Calu3 (cell line): ENCODE measurements around the gene THEMIS. TPM values are rescaled to one million over a fixed set of nuclear protein-coding genes. Genes with fewer than 3 reads are reported as not detected.

Source experiments
- BruUV-seq: library from RNA; stranded (reverse); fragments of 400-500 nt; replicated peaks from 2 replicates; lab custom pipeline; 2021; lab: Mats Ljungman, UMichigan
- CTCF ChIA-PET: fragments of 300-600 bp; sonication (Branson Sonifier 250); formaldehyde crosslinking; loops from one replicate; lab custom pipeline; 2022; ENCODE audit warnings: antibody characterized with exemption; lab: Charles Lee
- DNase-seq: peaks from one replicate; pipeline ENCODE4 v3.0.0; 2022
- H3K27ac Mint-ChIP-seq: one replicate; pipeline ENCODE4 v1.8.0; 2022; ENCODE audit warnings: mixed read lengths; ENCODE audit not compliant: unreplicated experiment
- H3K27me3 Mint-ChIP-seq: one replicate; pipeline ENCODE4 v1.8.0; 2022; ENCODE audit warnings: mixed read lengths; ENCODE audit not compliant: unreplicated experiment
- H3K36me3 Mint-ChIP-seq: one replicate; pipeline ENCODE4 v1.8.0; 2022; ENCODE audit warnings: mild to moderate bottlenecking, moderate library complexity, mixed read lengths; ENCODE audit not compliant: insufficient read depth, unreplicated experiment
- H3K4me1 Mint-ChIP-seq: one replicate; pipeline ENCODE4 v1.8.0; 2022; ENCODE audit warnings: mild to moderate bottlenecking, low read depth, mixed read lengths; ENCODE audit not compliant: unreplicated experiment
- H3K4me3 Mint-ChIP-seq: one replicate; pipeline ENCODE4 v1.8.0; 2022; ENCODE audit warnings: mild to moderate bottlenecking, low read depth, moderate library complexity, mixed read lengths; ENCODE audit not compliant: unreplicated experiment
- H3K9me3 Mint-ChIP-seq: one replicate; pipeline ENCODE4 v1.8.0; 2022; ENCODE audit warnings: low read depth, mixed read lengths; ENCODE audit not compliant: unreplicated experiment
- intact Hi-C: fragments of 100-400 bp; cut with micrococcal nuclease; formaldehyde crosslinking; loops from one replicate; pipeline ENCODE4 v1.10.0; 2022; ENCODE audit not compliant: unreplicated experiment
- total RNA-seq: library from RNA; stranded (reverse); gene quantifications from 2 replicates; pipeline ENCODE4 v1.2.3, GENCODE V29; 2022
- TF ChIP-seq, protein P1 (sequence below): fragments of 200-600 bp; IDR thresholded peaks from one replicate; pipeline ENCODE4 v1.8.0; 2022; ENCODE audit warnings: antibody characterized with exemption; ENCODE audit not compliant: unreplicated experiment

The THEMIS gene
- total RNA-seq, 1 experiment from 2014 or later: not detected

DNA sequence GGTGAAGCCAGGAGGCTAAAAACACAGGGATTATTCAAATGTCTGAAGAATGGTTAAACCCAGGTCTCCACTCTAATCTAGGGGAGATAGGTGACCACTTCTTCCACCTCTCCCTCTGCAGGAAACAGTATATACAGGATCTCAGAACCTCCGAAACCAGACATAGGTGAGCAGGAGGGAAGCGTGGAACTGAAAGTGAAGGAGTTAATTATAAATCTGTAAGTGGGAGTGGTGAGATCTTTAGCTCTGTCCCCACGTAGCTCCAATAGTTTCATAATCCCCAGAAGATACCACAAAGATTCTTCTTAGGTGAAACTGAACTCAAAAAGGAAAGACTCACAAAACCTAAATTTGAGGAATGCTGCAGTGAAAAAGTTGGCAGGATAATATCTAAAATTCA is 76.8 kb downstream of the THEMIS start:
- Mint-ChIP-seq H3K4me3 (no peak overlapping the region), H3K4me1 (no peaks in the 10 kb centered on the region), H3K27ac (no peak overlapping the region), H3K36me3 (no peaks in the 10 kb centered on the region), H3K9me3 (no peaks in the 10 kb centered on the region), H3K27me3 (no peaks in the 10 kb centered on the region)
- DNase-seq: no peak
- TF ChIP-seq, protein P1, sequence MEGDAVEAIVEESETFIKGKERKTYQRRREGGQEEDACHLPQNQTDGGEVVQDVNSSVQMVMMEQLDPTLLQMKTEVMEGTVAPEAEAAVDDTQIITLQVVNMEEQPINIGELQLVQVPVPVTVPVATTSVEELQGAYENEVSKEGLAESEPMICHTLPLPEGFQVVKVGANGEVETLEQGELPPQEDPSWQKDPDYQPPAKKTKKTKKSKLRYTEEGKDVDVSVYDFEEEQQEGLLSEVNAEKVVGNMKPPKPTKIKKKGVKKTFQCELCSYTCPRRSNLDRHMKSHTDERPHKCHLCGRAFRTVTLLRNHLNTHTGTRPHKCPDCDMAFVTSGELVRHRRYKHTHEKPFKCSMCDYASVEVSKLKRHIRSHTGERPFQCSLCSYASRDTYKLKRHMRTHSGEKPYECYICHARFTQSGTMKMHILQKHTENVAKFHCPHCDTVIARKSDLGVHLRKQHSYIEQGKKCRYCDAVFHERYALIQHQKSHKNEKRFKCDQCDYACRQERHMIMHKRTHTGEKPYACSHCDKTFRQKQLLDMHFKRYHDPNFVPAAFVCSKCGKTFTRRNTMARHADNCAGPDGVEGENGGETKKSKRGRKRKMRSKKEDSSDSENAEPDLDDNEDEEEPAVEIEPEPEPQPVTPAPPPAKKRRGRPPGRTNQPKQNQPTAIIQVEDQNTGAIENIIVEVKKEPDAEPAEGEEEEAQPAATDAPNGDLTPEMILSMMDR: no peak
- CTCF ChIA-PET: no interaction called here
- intact Hi-C loops: no loop called here
- BruUV-seq: no TSS peak

DNA sequence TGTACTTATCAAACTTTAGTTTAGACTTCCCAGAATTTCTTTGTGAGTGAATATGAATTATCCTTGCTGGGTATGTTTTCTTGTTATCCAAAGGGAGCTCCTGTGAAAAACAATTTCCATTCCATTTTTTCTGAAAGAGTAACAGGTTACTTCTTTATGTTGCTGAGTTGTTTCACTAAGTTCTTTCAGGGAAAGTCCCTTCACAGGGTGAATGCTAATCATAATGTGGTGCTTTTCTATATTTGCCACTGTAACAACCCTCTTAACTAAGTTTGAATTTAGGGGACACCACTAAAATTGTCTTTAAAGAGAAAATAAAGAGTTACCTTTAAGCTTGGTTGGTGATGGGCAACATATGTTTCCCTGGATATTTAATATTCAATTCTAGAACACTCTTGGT is 79.4 kb downstream of the THEMIS start:
- DNase-seq: no peak
- Mint-ChIP-seq H3K27me3 (peaks cover 3% of the 10 kb centered on the region), H3K4me1 (no peaks in the 10 kb centered on the region), H3K4me3 (no peak overlapping the region), H3K9me3 (no peaks in the 10 kb centered on the region), H3K36me3 (no peaks in the 10 kb centered on the region), H3K27ac (no peak overlapping the region)
- BruUV-seq: no TSS peak
- TF ChIP-seq, protein P1: no peak
- CTCF ChIA-PET: no interaction called here
- intact Hi-C loops: no loop called here

DNA sequence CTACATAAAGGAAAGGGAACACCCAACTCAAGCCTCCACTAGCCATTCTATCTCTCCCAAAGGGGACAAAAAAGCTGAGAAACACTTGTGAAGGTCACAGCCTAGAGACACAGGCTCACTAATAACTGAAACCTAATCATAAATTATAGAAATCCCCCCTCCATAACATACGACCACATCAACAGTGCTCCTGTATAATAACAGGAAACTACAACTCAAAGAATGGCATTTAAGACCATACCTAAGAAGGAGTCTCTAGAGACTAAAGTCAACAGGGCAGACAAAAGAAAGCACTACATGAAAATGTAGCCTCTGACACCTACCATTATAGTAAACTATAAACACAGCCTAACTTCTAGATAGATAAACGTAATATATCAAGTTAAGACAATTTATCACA is 82.7 kb downstream of the THEMIS start:
- H3K27me3 Mint-ChIP-seq: peaks cover 14% of the 10 kb centered on the region
- CTCF ChIA-PET: no interaction called here
- no TSS peak for BruUV-seq
- H3K4me3 Mint-ChIP-seq: no peak overlapping the region
- no peaks in the 10 kb centered on the region for H3K4me1 Mint-ChIP-seq
- intact Hi-C loops: no loop called here
- TF ChIP-seq, protein P1: no peak
- no peak overlapping the region for H3K27ac Mint-ChIP-seq
- H3K36me3 Mint-ChIP-seq: no peaks in the 10 kb centered on the region
- H3K9me3 Mint-ChIP-seq: no peaks in the 10 kb centered on the region
- DNase-seq: no peak

DNA sequence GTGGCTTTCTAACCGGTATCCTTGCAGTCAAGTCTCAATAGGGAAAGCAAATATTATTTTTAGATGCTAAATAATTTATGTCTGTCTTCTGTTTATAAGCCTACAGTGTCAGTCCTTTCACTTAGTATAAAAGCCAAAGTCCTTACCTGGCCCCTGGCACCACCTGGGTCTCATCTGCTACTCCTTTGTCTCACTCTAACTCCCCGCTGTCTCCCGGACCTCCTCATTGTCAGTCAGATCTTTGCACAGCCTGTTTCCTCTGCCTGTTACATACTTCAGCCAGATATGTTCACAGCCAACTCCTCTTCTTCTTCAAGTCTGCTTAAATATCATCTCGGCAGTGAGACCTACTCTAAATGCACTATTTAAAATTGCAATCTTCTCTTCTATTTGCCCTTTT is 84.2 kb downstream of the THEMIS start:
- BruUV-seq: no TSS peak
- Mint-ChIP-seq H3K27ac (no peak overlapping the region), H3K9me3 (no peaks in the 10 kb centered on the region), H3K27me3 (peaks cover 14% of the 10 kb centered on the region), H3K36me3 (no peaks in the 10 kb centered on the region), H3K4me3 (no peak overlapping the region), H3K4me1 (no peaks in the 10 kb centered on the region)
- CTCF ChIA-PET: no interaction called here
- intact Hi-C loops: no loop called here
- no peak for DNase-seq
- TF ChIP-seq, protein P1: no peak
